CD1c-positive myeloid dendritic cell (primary cell): ENCODE data around the gene ESD.

Experiments used
- DNase-seq: peaks from one replicate; pipeline ENCODE4 v3.0.0-alpha.2; 2016; ENCODE audit errors: extremely low spot score

ESD gene

GRCh38 chr13:46745706-46746105, 51.3 kb downstream of the ESD start:
- no peak for DNase-seq

GRCh38 chr13:46745062-46745461, 51.9 kb downstream of the ESD start:
- DNase-seq = no peak

- no peak for DNase-seq
These were observed 53.8 kb downstream of the ESD start for GRCh38 chr13:46743191-46743590.

GRCh38 chr13:46739447-46740098, 57.4 kb downstream of the ESD start:
- DNase-seq = no peak

GRCh38 chr13:46738766-46739165, 58.2 kb downstream of the ESD start:
- no peak for DNase-seq

GRCh38 chr13:46738055-46738454, 58.9 kb downstream of the ESD start:
- DNase-seq = no peak

- no peak for DNase-seq
These were observed 60.2 kb downstream of the ESD start for GRCh38 chr13:46736541-46737310.

GRCh38 chr13:46735425-46735824, 61.5 kb downstream of the ESD start:
- DNase-seq = no peak

- no peak for DNase-seq
These were observed 65.4 kb downstream of the ESD start for GRCh38 chr13:46731535-46731934.

- DNase-seq = peak; percentile 25
These were observed 68.2 kb downstream of the ESD start for GRCh38 chr13:46728777-46729176.

- no peak for DNase-seq
These were observed 70.6 kb downstream of the ESD start for GRCh38 chr13:46726347-46726746.
